GM18517 (cell line): ENCODE results near the gene SASS6.

Experiments
- ATAC-seq: cut with Tn5 transposase; IDR thresholded peaks from one replicate; pipeline ENCODE4 v1.9.1; 2021; ENCODE audit warnings: mild to moderate bottlenecking, moderate library complexity; ENCODE audit not compliant: unreplicated experiment

The SASS6 gene

GRCh38 chr1:100115524-100115923 is 17.2 kb downstream of the SASS6 start:
- ATAC-seq: no peak

GRCh38 chr1:100109554-100110066 is 23.1 kb downstream of the SASS6 start:
- no peak for ATAC-seq

DNA sequence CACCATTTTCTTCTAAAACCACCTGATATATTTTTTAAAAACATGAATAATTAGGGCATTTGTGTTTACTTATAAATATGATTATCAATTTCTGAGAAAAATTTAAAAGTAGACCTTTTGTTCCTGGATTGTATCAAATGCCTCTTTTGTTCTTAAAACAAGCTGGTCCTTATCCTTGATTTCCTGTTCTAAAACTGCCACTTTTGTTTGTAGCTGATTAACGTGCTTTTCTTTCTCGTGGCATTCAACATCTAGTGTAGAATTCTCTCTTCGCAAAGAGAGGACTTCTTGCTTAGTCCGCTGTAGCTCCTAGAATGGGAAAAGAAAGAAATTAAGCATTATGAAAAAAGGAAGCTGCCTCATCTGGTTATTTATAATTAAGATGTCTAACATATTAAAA is 25.0 kb downstream of the SASS6 start:
- ATAC-seq: no peak

DNA sequence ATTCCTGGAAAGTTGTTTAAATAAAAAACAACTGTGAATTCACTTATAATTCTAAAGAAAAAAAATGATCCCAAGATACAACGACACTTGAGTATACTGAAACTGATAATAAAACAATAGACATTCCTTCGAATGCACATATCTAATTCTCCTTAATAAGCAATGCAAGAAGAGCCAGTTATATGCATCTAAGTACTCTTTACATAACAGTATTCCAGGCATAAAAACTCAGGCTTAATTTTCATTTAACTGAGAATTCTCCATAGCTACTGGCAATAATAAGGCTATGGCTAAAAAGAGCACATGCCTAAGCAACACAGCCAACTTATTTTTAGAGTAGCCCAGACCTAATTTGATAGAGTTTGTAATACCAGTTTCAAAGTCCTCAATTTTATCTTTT is 31.2 kb downstream of the SASS6 start:
- no peak for ATAC-seq

- no peak for ATAC-seq
Measured at GRCh38 chr1:100100202-100100601, 32.5 kb downstream of the SASS6 start.

DNA sequence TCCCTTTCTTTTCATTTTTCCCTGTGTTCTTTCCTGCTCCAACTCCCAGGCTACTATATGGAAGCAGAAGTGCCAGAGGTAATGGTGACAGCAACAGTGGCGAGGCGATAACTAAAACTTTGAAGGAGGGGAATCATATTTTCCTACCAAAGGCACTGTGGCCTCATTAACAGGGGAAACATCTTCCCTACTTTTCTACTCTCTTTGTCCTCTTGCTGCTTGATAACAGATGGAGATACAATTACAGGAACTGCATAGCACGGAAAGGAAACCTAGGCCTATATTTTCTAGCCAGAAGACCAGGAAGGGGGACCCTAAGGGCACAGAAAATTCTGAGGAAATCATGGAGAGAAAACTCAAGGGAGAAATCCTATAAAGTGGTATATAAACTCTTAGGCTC is 42.3 kb downstream of the SASS6 start:
- no peak for ATAC-seq

DNA sequence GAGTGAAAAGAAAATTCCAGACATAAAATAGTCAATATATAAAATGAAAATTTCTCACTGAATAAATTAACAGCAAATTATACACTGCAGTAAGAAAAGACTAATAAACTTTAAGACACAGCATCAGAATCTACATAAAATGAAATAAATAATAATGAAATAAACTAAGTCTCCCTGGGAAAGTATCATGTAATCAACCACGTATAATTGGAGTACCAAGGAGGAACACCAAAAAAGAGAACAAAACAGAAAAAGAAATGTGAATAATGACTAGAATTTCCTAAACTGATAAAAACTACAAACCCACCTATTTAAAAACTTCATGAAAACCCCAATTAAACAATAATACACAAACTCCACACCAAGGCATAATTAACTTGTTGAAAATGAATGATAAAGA is 43.6 kb downstream of the SASS6 start:
- no peak for ATAC-seq

- no peak for ATAC-seq
Measured at GRCh38 chr1:100087396-100087795, 45.3 kb downstream of the SASS6 start.

DNA sequence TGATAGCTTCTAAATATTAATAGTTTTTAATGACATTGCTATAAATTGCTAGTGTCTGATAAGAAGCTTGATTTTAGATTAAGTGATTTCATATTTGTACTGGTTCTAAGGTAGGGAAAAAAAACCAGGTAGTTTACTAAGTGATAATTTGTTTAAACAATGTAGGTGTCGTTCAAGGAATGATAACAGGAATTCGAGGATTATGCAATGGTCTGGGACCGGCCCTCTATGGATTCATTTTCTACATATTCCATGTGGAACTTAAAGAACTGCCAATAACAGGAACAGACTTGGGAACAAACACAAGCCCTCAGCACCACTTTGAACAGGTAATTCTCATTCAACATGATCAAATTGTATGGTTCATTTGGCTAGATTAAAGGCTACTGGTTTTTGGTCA is 52.4 kb downstream of the SASS6 start:
- ATAC-seq: no peak

DNA sequence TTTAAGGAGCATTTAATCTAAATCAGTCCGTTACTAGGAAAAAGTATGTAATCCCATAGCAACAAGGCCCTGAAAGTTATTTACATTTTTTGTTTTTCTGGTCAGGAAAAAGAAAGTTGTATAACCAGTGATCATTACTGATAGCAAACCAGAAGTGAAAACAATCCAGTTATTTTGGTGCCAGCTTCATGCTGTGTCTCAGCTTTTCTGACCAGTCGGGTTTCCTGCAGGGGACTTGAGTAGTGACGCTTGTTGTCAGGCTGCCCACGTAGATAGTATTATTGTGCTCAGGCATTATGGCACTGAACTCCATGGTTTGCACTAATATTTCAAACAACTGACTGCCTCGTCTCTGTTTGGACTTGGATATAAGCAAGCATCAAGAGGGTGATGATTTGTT is 55.2 kb downstream of the SASS6 start:
- ATAC-seq: peak; percentile 74

DNA sequence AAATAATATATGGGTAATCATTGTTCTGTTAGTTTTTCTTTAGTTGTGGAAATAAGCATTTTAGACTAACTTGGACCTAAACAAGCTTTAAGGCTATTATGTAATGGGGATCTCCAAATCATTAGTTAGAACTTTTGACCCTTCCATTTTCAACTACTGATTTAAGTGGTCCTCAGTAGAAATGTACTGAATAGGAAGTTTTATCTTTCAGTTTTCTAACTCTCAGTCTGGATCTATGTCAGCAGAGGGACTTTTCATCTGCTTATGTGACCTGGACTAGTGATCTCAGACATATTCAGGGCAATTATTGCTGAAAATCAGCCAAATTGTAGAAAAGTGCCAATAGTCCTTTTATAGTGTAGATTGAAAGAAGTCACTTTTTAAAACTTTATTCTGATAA is 56.0 kb downstream of the SASS6 start:
- peak; percentile 76 for ATAC-seq

- peak; percentile 1 for ATAC-seq
Measured at GRCh38 chr1:100076319-100076718, 56.4 kb downstream of the SASS6 start.

DNA sequence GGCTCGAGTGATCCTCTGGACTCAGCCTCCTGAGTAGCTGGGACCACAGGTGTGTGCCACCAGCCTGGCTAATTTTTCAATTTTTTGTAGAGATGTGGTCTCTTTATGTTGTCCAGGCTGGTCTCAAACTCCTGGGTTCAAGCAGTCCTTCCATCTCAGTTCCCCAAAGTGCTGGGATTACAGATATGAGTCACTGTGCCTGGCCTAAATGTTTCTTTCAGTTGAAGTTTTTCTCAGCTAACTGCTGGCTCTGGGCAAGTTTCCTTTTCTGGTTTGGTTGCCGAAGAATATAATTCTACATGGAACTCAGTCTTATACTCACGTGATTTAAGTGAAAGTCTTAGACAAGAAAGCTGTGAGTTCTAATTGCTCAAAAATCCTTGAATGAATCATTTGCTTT is 57.0 kb downstream of the SASS6 start:
- peak; percentile 44 for ATAC-seq

GRCh38 chr1:100074604-100075395 is 57.9 kb downstream of the SASS6 start:
- no peak for ATAC-seq

DNA sequence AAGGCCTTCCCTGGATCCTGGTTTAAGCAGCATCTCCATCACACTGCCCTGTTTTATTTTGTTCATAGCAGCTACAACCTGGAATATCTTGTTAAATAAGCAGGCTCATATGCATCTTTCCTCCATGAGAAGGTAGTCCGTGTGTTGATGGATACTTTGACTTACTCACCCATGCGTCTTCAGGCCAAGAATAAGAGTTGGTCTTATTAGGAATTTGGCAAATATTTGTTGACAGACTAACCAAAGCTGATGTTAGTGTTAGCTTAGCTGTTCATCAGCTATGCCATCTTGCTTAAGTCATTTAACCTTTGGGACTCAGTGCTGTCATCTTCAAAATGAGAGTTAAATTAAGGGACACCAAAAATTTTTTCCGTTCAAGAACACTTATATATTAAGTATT is 59.2 kb downstream of the SASS6 start:
- ATAC-seq: no peak

GRCh38 chr1:100070201-100070939 is 62.4 kb downstream of the SASS6 start:
- no peak for ATAC-seq

DNA sequence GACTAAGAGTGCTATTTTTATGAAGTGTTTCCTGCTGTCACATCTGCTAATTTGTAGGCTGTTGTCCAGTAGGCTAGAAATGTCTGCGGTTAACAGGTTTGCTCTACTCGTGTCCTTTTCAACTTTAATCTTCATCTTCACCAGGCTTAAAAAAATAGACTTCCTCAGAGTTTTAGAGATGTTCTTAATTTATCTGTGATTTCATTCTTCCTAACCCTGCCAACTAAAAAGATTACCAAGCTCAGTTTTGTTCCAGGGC is 66.8 kb downstream of the SASS6 start:
- ATAC-seq: no peak

DNA sequence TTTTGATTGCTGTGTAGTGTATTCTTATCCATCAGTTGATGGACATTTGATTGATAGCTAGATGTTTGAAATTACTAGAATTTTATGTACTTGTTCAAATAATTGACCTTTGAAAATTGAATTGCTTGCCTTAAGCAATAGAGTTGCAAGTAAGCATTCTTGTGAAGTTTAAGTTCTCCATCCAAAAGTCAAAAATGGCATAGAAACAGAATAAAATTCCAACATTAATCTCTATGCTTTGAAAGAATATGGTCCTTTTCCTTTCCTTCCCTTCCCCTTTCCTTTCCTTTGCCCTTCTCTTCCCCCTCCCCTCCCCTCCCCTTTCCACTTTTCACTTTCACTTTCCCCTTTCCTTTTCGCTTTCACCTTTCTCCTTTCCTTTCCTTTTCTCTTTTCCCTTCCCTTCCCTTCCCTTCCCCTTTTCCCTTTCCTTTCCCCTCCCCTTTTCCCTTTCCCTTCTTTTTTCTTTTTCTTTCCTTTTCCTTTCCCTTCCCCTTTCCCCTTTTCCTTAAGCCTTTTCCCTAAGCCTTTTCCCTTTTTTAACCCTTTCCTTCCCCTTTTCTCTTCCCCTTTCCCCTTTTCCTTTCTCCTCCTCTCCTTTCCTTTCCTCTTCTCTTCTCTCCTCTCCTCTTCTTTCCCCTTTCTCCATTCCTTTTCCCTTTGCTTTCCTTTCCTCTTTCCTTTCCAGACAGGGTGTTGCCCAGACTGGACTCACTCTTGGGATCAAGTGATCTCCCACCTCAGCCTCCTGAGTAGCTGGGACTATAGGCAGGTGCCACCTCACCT is 67.4 kb downstream of the SASS6 start:
- ATAC-seq: no peak

DNA sequence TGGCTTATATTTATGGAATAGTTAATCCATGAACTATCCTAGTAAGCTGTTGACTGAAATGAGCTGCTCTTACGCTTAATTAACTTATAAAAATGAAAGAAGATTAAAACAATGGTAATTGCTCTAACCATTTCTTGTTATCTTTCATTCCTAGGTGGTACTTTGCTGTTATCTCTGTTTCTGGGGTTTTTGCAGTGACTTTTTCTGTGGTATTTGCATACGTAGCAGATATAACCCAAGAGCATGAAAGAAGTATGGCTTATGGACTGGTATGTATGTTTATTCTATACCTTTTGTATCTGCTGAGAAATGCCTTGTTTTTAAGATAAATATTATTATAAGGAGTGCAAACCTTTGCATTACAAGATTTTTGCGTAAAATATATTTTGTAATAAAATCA is 71.0 kb downstream of the SASS6 start:
- no peak for ATAC-seq

DNA sequence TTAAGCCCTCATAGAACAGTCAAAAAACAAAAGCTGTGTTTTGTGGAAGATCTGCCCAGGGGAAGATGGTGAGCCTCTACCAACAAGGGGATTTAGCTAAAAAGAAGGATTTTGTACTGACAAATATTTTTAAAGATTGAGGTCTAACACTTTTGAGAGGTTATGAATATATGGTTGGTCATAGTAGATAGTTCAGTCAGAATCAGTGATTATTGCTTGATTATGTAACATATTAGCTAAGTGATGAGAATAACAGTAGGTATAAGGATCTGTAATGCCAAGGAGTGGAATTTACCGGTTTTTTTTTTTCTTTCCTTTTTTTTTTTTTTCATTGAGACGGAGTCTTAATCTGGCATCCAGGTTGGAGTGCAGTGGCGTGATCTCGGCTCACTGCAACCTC is 79.0 kb downstream of the SASS6 start:
- ATAC-seq: no peak

DNA sequence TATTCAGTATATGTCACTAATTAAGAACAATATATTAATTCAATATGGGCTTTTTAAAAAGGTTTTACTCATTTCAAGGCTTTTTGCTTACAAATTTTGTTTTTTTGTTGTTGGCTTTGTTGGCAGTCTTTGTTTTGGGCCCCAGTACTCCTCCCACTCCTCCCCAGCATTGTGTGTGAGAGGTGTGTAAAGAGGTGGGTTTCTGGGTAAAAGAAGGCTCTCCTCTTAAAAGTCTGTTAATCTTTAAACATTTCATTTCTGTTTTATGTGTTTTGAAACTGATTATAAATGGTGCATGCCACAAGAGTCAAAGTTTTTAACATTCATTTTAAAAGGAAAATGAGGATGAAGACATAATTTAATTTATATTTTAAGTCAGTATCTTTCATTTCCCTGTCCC is 79.6 kb downstream of the SASS6 start:
- no peak for ATAC-seq

DNA sequence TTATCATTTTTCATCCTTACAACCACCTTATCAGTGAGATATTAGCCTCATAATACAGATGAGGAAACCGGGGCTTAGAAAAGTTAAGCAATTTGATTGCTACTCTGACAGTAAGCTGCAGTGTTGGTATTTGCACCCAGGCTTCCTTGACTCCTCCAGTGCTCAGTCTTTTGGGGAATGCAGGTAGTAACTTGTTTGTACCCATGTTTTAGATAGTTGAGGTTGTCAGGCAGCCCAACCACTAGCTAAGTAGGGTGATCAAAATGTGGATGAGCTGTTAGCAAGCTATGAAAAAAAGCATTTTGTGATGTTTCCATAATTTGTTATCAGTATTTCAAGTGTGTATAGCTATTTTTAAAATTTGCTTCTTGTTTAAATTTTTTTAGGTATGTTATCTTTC is 80.8 kb downstream of the SASS6 start:
- no peak for ATAC-seq
